K562 (cell line): Measurements from ENCODE around the gene RREB1. TPM values are rescaled to one million over a fixed set of nuclear protein-coding genes. Genes with fewer than 3 reads are reported as not detected.
A peak's percentile ranks its signal among the peaks of the same experiment; 100 is the strongest.

ENCODE experiments used
- BRD4 ChIP-seq: fragments of 200-600 bp; sonication (generic); IDR thresholded peaks from 2 replicates; pipeline ENCODE4 v1.6.1; 2017; ENCODE audit warnings: inconsistent platforms
- FOXP1 ChIP-seq: sonication (generic); formaldehyde crosslinking; IDR thresholded peaks from 2 replicates; pipeline ENCODE4 v1.8.0; 2022; ENCODE audit warnings: mild to moderate bottlenecking, missing genetic modification reagents
- FOXP4 ChIP-seq: sonication (generic); formaldehyde crosslinking; IDR thresholded peaks from 2 replicates; pipeline ENCODE4 v1.8.0; 2022; ENCODE audit warnings: mild to moderate bottlenecking, missing genetic modification reagents, borderline replicate concordance
- GTF3C2 ChIP-seq: IDR thresholded peaks from 3 replicates; pipeline ENCODE4 v1.6.1; 2011; ENCODE audit warnings: borderline replicate concordance, mild to moderate bottlenecking, moderate library complexity; ENCODE audit not compliant: insufficient read length; ENCODE audit errors: extremely low read depth
- LARP7 ChIP-seq: fragments of 450-650 bp; IDR thresholded peaks from 2 replicates; pipeline ENCODE4 v1.6.1; 2016
- LEF1 ChIP-seq: fragments of 450-650 bp; IDR thresholded peaks from 2 replicates; pipeline ENCODE4 v1.6.1; 2016; ENCODE audit warnings: mild to moderate bottlenecking
- MAZ ChIP-seq, 2 experiments: fragments of 450-650 bp in 1 of 2; sonication (generic) in 1 of 2; formaldehyde crosslinking; IDR thresholded peaks in 1 of 2; conservative IDR thresholded peaks in 1 of 2; 2 replicates each; pipeline versions ENCODE4 v1.4.0 to v1.5.0; 2020; ENCODE audit warnings: mild to moderate bottlenecking in 1 of 2, missing genetic modification reagents in 1 of 2
- MEF2A ChIP-seq: IDR thresholded peaks from 2 replicates; pipeline ENCODE4 v1.6.1; 2011; ENCODE audit warnings: low read depth, mild to moderate bottlenecking, low read length, moderate library complexity; ENCODE audit not compliant: control insufficient read depth
- MLLT1 ChIP-seq, 2 experiments: fragments of 450-650 bp; IDR thresholded peaks; 2 replicates each; pipeline ENCODE4 v1.6.1; 2016
- MXD1 ChIP-seq: fragments of 250-450 bp; sonication (Bioruptor Pico); IDR thresholded peaks from 2 replicates; pipeline ENCODE4 v1.8.0; 2021; ENCODE audit warnings: borderline replicate concordance, mild to moderate bottlenecking, moderate library complexity; ENCODE audit not compliant: poor library complexity, severe bottlenecking
- NFE2 ChIP-seq: IDR thresholded peaks from 2 replicates; pipeline ENCODE4 v1.6.1; 2014; ENCODE audit warnings: antibody characterized with exemption, low read depth
- PKNOX1 ChIP-seq: fragments of 450-650 bp; IDR thresholded peaks from 2 replicates; pipeline ENCODE4 v1.6.1; 2016
- RBM25 ChIP-seq: fragments of 200-400 bp; formaldehyde crosslinking; IDR thresholded peaks from 2 replicates; pipeline ENCODE4 v1.6.1; 2018; ENCODE audit warnings: low read length, low read depth, moderate library complexity; ENCODE audit not compliant: severe bottlenecking
- ZBTB33 ChIP-seq: sonication (generic); formaldehyde crosslinking; IDR thresholded peaks from 2 replicates; pipeline ENCODE4 v1.8.1; 2023; ENCODE audit warnings: mild to moderate bottlenecking, missing genetic modification reagents
- ZC3H4 ChIP-seq: sonication (generic); formaldehyde crosslinking; IDR thresholded peaks from 2 replicates; pipeline ENCODE4 v1.9.0; 2021; ENCODE audit warnings: missing genetic modification reagents, borderline replicate concordance
- ZNF75A ChIP-seq: fragments of 450-650 bp; formaldehyde crosslinking; IDR thresholded peaks from 2 replicates; pipeline ENCODE4 v1.4.0; 2020; ENCODE audit warnings: mild to moderate bottlenecking
- polyA plus RNA-seq, 8 experiments: library from polyadenylated mRNA; depleted of rRNA in 4 of 8; stranded (reverse) in 5 of 8; unstranded in 3 of 8; fragments of >200 nt; fragmentation: Nextera tagmentation in 2 of 8; fragmentation: Illumina TruSeq in 1 of 8; extraction: Ambion mirVana in 2 of 8; extraction: Trizol in 1 of 8; gene quantifications; 2 replicates each; pipeline versions ENCODE4 v1.2.1 to v1.2.3, GENCODE V29; 2011 to 2014; ENCODE audit warnings: inconsistent platforms in 1 of 8, missing spikeins in 1 of 8
- total RNA-seq, 7 experiments: library from RNA; depleted of rRNA in 6 of 7; stranded (reverse); fragments of >200 nt in 6 of 7; fragmentation: Illumina TruSeq in 2 of 7; extraction: Trizol in 2 of 7; gene quantifications; 2 replicates each; pipeline versions ENCODE4 v1.2.1 to v1.2.3, GENCODE V29; 2011 to 2021; ENCODE audit warnings: low replicate concordance in 1 of 7

Gene RREB1
- total and polyA plus RNA-seq, 9 of the 15 experiments (the other 6 are each of a cell fraction or from before 2014, with no cell fraction given) = 3.3 to 64.2 (median 19.3) TPM

GRCh38 chr6:7106752-7107577, 796 bp upstream of the RREB1 start (continued):
- no peak for TF ChIP-seq BRD4
- 0 out of 2 replicates have a peak, but pooled peaks have one; percentile 22 for TF ChIP-seq ZBTB33 (CRISPR knock-in tag)
- TF ChIP-seq LARP7 = no peak
- TF ChIP-seq MAZ (CRISPR knock-in tag; conservative IDR thresholded peaks at IDR 0.05 in 1 of 2, IDR thresholded peaks at IDR 0.05 in 1 of 2) = peak in 1 of 2 experiments; percentile 85; a peak in 3 of 4 replicates
- peak; percentile 93 for TF ChIP-seq NFE2
- peak; percentile 49 for TF ChIP-seq ZC3H4
- TF ChIP-seq LEF1 = peak; percentile 15; the same call in 1 of the 2 replicates
- peak in 1 of 2 experiments; percentile 67; a peak in 1 of 4 replicates for TF ChIP-seq MLLT1 (IDR thresholded peaks at IDR 0.05)
- 0 out of 2 replicates have a peak, but pooled peaks have one; percentile 59 for TF ChIP-seq ZNF75A (CRISPR knock-in tag)
- TF ChIP-seq GTF3C2 = no peak
- TF ChIP-seq FOXP4 (CRISPR knock-in tag) = no peak
- no peak for TF ChIP-seq RBM25
- TF ChIP-seq FOXP1 (CRISPR knock-in tag) = peak; percentile 34; the same call in 1 of the 2 replicates
- no peak for TF ChIP-seq MXD1
- peak; percentile 32; the same call in 1 of the 2 replicates for TF ChIP-seq PKNOX1
- TF ChIP-seq MEF2A = no peak
